Breast epithelium (tissue), 3 donors: ENCODE data around the gene DDA1.

Experiments used
- CTCF ChIP-seq, 3 donors: fragments of 450-650 bp; IDR thresholded peaks; one replicate each; pipeline ENCODE4 v1.5.1; 2016 to 2017; ENCODE audit warnings: antibody characterized with exemption in 3 of 3, mild to moderate bottlenecking in 3 of 3, moderate library complexity in 3 of 3
- POLR2A ChIP-seq: fragments of 450-650 bp; IDR thresholded peaks from one replicate; pipeline ENCODE4 v1.6.1; 2016; ENCODE audit warnings: antibody characterized with exemption, mild to moderate bottlenecking, moderate library complexity

GRCh38 chr19:17307876-17308377, 1.4 kb upstream of the DDA1 start:
- no peak for TF ChIP-seq POLR2A
- TF ChIP-seq CTCF (IDR thresholded peaks at IDR 0.05): no peak
